Measurements from ENCODE around the gene GNG7.
A peak's percentile ranks its signal among the peaks of the same experiment; 100 is the strongest.
"Not testable (repeated sequence)": the region's sequence is repeated elsewhere in the genome, so short reads cannot be mapped to it uniquely, and the experiment has no call there.

GNG7 gene

DNA sequence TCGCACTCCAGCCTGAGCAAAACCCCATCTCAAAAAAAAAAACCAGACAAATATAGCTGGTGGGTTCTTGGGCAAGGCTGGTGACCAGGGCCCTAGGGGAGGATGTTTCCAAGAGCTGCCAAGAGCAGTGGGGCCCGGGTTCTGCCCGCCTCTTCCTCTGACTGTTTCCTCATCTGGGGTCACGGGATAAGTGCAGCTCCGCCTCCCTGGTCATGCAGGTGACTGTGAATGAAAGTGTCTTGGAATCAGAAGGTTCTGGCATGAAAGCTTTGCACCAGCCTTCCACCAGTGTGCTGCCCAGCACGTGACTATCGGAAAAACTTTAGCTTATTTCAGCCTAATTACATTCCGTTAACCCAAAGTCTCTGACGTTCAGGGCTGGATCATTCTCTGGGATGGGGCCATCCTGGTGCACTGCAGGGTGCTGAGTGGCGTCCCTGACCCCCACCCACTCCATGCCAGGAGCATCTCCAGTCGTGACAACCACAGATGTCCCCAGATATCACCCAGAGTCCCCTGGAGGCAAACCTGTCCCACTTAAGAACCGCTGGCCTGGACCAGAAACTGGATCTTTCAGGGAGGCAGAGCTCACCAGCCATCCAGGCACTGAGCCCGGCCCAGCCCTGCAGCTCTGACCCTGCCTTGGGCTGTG, 85.6 kb downstream of the GNG7 start:
- DNase-seq = no peak

DNA sequence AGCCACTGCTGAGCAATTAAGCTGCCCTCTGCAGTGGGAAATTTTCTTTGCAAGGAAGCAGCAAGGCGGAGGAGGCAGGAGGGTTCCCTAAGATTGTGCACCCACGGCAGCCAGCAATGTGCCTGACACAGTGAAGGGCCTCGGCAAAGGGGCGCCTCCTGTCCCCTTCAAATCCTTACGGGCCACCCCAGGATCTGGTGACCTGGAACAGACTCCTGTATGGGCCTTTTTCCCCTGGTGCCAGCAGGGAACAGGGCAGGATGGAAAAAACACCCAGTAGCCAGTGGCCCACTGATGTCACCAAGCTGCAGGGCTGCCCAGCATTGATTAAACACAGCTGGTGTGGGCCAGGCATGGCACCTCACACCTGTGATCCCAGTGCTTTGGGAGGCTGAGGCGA, 86.7 kb downstream of the GNG7 start:
- DNase-seq = no peak

DNA sequence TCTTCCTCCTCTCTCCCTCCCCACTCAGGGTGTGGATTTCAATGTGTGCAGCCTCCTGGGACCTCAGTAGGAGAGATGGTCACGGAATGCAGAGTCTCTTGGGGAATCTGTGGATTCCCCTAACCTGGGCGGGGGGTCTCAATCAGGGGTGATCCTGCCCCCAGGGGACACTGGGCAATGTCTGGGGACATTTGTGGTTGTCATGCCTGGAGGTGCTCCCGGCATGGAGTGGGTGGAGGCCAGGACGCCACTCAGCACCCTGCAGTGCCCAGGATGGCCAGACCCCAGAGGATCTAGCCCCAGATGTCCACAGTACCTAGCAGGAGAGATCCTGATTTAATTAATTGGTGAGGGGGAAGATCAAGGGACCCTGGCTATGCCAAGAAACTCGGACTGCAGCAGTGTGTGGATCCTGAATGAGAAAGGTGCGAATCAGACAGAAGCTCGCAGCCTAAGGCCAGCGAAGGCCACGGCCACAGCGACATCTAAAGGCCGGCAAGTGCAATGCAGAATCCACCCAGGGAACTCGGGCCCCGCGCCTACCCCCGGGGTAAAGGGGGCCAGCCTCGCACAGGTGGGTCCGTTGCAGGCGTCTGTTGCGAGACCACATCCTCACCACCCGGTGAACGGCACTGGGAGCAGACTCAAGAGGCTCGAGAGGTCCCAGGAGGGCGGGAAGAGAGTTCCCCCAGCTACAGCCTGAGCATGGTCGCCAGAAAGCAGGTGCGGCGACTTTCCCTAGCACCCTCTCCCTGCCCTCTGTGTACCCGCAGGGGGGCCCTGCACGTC, 88.8 kb downstream of the GNG7 start:
- peak; percentile 75 for DNase-seq

DNA sequence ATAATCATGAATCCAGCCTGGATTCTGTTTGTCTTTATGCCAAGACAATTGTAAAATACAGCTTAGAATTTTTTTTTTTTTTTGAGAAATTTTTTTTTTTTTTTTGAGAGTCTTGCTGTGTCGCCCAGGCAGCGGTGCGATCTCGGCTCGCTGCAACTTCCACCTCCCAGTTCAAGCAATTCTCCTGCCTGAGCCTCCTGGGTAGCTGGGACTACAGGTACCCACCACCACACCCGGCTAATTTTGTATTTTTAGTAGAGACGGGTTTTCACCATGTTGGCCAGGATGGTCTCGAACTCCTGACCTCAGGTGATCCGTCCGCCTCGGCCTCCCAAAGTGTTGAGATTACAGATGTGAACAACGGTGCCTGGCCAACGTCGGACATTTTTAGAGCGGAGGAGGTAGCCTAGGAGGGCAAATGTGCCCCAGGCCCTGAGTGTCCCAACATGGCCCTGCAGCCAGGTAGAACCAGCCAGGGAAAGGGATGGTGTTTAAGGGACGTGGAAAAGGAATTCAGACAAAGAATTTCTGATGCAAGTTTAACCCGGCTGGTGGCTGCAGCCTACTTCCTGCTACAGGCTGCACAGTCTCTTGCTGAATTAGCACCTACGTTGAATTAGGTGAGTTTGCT, 89.8 kb downstream of the GNG7 start:
- DNase-seq = peak; percentile 86

GRCh38 chr19:2611483-2612464, 90.7 kb downstream of the GNG7 start:
- DNase-seq = no peak

GRCh38 chr19:2610637-2611482, 91.6 kb downstream of the GNG7 start:
- peak; percentile 99 for DNase-seq

GRCh38 chr19:2609389-2610116, 92.9 kb downstream of the GNG7 start:
- DNase-seq = no peak

GRCh38 chr19:2609034-2609388, 93.5 kb downstream of the GNG7 start:
- not testable (repeated sequence) for DNase-seq

DNA sequence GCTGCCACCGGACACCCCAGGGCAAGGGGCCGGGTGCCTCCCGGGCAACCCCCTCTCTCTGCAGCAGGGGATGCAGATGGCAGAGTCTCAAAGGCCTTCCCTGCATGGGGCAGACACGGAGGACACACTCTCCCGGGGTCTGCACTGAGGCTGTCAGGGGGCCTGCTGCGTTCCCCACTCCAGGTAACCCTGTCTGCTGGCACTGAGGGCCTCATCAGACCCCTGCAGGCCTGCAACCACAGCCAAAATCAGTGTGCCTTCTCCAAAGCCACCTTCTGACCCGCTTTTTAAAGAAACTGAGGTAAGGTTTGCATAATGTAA, 93.9 kb downstream of the GNG7 start:
- no peak for DNase-seq

GRCh38 chr19:2607712-2608601, 94.5 kb downstream of the GNG7 start:
- no peak for DNase-seq

DNA sequence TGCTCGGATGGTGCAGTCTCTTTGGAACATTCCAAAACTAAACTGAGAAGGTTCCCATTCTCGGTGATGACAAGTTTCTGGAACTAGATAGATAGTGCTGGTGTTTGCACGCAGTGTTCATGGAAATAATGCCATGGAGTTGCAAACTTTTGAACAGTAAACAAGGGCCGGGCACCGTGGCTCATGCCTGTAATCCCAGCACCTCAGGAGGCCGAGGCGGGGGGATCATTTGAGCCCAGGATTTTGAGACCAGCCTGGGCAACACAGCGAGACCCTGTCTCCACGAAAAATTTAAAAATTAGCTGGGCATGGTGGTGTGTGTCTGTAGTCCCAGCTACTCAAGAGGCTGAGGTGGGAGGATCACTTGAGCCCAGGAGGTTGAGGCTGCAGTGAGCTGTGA, 95.7 kb downstream of the GNG7 start:
- not testable (repeated sequence) for DNase-seq

GRCh38 chr19:2605889-2606288, 96.6 kb downstream of the GNG7 start:
- DNase-seq = not testable (repeated sequence)

GRCh38 chr19:2604747-2605329, 97.7 kb downstream of the GNG7 start:
- no peak for DNase-seq

DNA sequence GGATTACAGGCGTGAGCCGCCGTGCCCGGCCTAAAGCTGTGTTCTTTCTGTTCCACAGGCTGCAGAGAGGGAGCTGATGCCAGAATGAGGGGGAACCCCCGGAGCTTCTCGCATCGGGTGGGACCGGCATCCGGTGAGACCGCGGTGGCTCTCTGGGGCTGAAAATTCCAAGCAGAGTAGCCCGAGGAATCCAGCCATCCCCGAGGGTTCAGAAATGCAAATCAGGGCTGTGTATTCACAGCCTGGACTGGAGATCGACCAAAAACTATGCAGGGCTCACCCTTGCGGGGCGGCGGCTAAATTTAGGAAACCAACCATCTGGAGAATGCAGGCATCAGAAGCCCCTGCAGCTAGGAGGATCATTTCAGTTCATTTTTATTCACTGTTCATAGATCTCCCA, 99.2 kb downstream of the GNG7 start:
- DNase-seq = peak; percentile 85

- DNase-seq = peak; percentile 99
These were observed 99.9 kb downstream of the GNG7 start for GRCh38 chr19:2602391-2603181.

- DNase-seq = no peak
These were observed 101.3 kb downstream of the GNG7 start for GRCh38 chr19:2600914-2601870.

- no peak for DNase-seq
These were observed 108.2 kb downstream of the GNG7 start for GRCh38 chr19:2594319-2594718.

- no peak for DNase-seq
These were observed 109.7 kb downstream of the GNG7 start for GRCh38 chr19:2592824-2593223.
